Liver (tissue), 9 donors: ENCODE data around the gene ZFAND2B. TPM values are rescaled to one million over a fixed set of nuclear protein-coding genes. Genes with fewer than 3 reads are reported as not detected.

Source experiments
- DNase-seq: peaks from one replicate; pipeline ENCODE4 v3.0.0-alpha.2; 2017; ENCODE audit warnings: low spot score
- H3K27ac ChIP-seq, 2 donors: one replicate each; pipeline ENCODE4 v1.7.0; 2013; ENCODE audit warnings: inconsistent platforms in 2 of 2, low read length in 2 of 2, control low read depth in 1 of 2, low read depth in 1 of 2, mild to moderate bottlenecking in 1 of 2
- H3K27me3 ChIP-seq, 4 donors: one replicate each; pipeline versions ENCODE4 v1.6.1 to v1.7.0; 2013; ENCODE audit warnings: low read length in 3 of 4, inconsistent platforms in 1 of 4, mild to moderate bottlenecking in 1 of 4, moderate library complexity in 1 of 4; ENCODE audit not compliant: control insufficient read depth in 4 of 4, insufficient read depth in 4 of 4
- H3K36me3 ChIP-seq, 4 donors: one replicate each; pipeline versions ENCODE4 v1.6.1 to v1.7.0; 2013; ENCODE audit warnings: low read length in 3 of 4, mild to moderate bottlenecking in 3 of 4, low read depth in 1 of 4, moderate library complexity in 1 of 4; ENCODE audit not compliant: control insufficient read depth in 4 of 4, insufficient read depth in 3 of 4
- H3K4me1 ChIP-seq, 4 donors: one replicate each; pipeline versions ENCODE4 v1.6.1 to v1.7.0; 2013; ENCODE audit warnings: low read length in 3 of 4, mild to moderate bottlenecking in 3 of 4, moderate library complexity in 1 of 4; ENCODE audit not compliant: control insufficient read depth in 4 of 4, insufficient read depth in 4 of 4
- H3K4me3 ChIP-seq, 3 donors: one replicate each; pipeline versions ENCODE4 v1.6.1 to v1.7.0; 2013; ENCODE audit warnings: low read length in 3 of 3, control low read depth in 1 of 3, low read depth in 1 of 3, mild to moderate bottlenecking in 1 of 3
- H3K9ac ChIP-seq, 2 donors: one replicate each; pipeline ENCODE4 v1.7.0; 2013; ENCODE audit warnings: low read length in 2 of 2, mild to moderate bottlenecking in 2 of 2, moderate library complexity in 2 of 2, control low read depth in 1 of 2, low read depth in 1 of 2
- H3K9me3 ChIP-seq, 4 donors: one replicate each; pipeline versions ENCODE4 v1.6.1 to v1.7.0; 2013; ENCODE audit warnings: low read length in 3 of 4; ENCODE audit not compliant: control insufficient read depth in 4 of 4
- CTCF ChIP-seq: fragments of 150-350 bp; IDR thresholded peaks from 2 replicates; pipeline ENCODE4 v1.5.1; 2017; ENCODE audit warnings: improper control_type of control experiment, low read depth, low read length; ENCODE audit not compliant: missing input control
- FOXA1 ChIP-seq: IDR thresholded peaks from 2 replicates; pipeline ENCODE4 v1.6.1; 2016; ENCODE audit warnings: antibody characterized with exemption
- FOXA2 ChIP-seq: IDR thresholded peaks from 2 replicates; pipeline ENCODE4 v1.6.1; 2016; ENCODE audit warnings: antibody characterized with exemption
- GABPA ChIP-seq, 2 donors: IDR thresholded peaks in 1 of 2; conservative IDR thresholded peaks in 1 of 2; 2 replicates each; pipeline ENCODE4 v1.6.1; 2016; ENCODE audit warnings: antibody characterized with exemption in 2 of 2, mild to moderate bottlenecking in 1 of 2, moderate library complexity in 1 of 2
- HNF4A ChIP-seq, 2 donors: conservative IDR thresholded peaks; 2 replicates each; pipeline ENCODE4 v1.6.1; 2016; ENCODE audit warnings: antibody characterized with exemption in 2 of 2, mild to moderate bottlenecking in 2 of 2
- HNF4G ChIP-seq: IDR thresholded peaks from 2 replicates; pipeline ENCODE4 v1.6.1; 2016; ENCODE audit warnings: antibody characterized with exemption
- JUND ChIP-seq, 2 donors: IDR thresholded peaks; 2 replicates each; pipeline ENCODE4 v1.6.1; 2016; ENCODE audit warnings: antibody characterized with exemption in 2 of 2
- NR2F2 ChIP-seq: IDR thresholded peaks from 2 replicates; pipeline ENCODE4 v1.6.1; 2016; ENCODE audit warnings: antibody characterized with exemption
- RAD21 ChIP-seq, 2 donors: IDR thresholded peaks; 2 replicates each; pipeline ENCODE4 v1.6.1; 2016; ENCODE audit warnings: antibody characterized with exemption in 2 of 2, mild to moderate bottlenecking in 2 of 2
- RXRA ChIP-seq, 2 donors: IDR thresholded peaks; 2 replicates each; pipeline ENCODE4 v1.6.1; 2017 to 2018; ENCODE audit warnings: antibody characterized with exemption in 2 of 2, mild to moderate bottlenecking in 1 of 2
- SP1 ChIP-seq: IDR thresholded peaks from 2 replicates; pipeline ENCODE4 v1.6.1; 2018; ENCODE audit warnings: antibody characterized with exemption, mild to moderate bottlenecking
- TAF1 ChIP-seq: conservative IDR thresholded peaks from 2 replicates; pipeline ENCODE4 v1.6.1; 2016; ENCODE audit warnings: antibody characterized with exemption, mild to moderate bottlenecking
- YY1 ChIP-seq: IDR thresholded peaks from 2 replicates; pipeline ENCODE4 v1.6.1; 2016; ENCODE audit warnings: antibody characterized with exemption, mild to moderate bottlenecking
- ZBTB33 ChIP-seq: IDR thresholded peaks from 2 replicates; pipeline ENCODE4 v1.6.1; 2016; ENCODE audit warnings: antibody characterized with exemption
- WGBS: extraction: QIAGEN DNeasy Blood & Tissue Kit; methylation state at CpG from one replicate; pipeline ENCODE4 v1.1.7; 2013; 5-methylcytosine and 5-hydroxymethylcytosine counted together
- polyA plus RNA-seq, 2 donors: library from polyadenylated mRNA; stranded (reverse) in 1 of 2; unstranded in 1 of 2; fragments of 200-250 nt in 1 of 2; fragments of >200 nt in 1 of 2; fragmentation: Nextera tagmentation in 1 of 2; extraction: Ambion mirVana in 1 of 2; gene quantifications; one replicate each; pipeline versions ENCODE4 v1.2.1 to v1.2.3, GENCODE V29; 2013 to 2015
- total RNA-seq, 2 donors: library from RNA; depleted of rRNA; stranded (reverse); fragments of >200 nt; gene quantifications; one replicate each; pipeline ENCODE4 v1.2.3, GENCODE V29; 2014
- TF ChIP-seq, protein P1 (sequence below): IDR thresholded peaks from 2 replicates; pipeline ENCODE4 v1.6.1; 2016; ENCODE audit warnings: antibody characterized with exemption, mild to moderate bottlenecking
- TF ChIP-seq, protein P2 (sequence below): IDR thresholded peaks from 2 replicates; pipeline ENCODE4 v1.6.1; 2016; ENCODE audit warnings: antibody characterized with exemption
- donor health status: healthy.
- donor health status: healthy.
- donor health status: healthy.
- donor health status: healthy.
- donor health status: healthy.

Gene ZFAND2B
- total and polyA plus RNA-seq, 4 donors: 19.6 to 53.8 (median 25.8) TPM

GRCh38 chr2:219247678-219248642 is 41.4 kb downstream of the ZFAND2B start:
- H3K27ac ChIP-seq: peak overlapping the region; percentile 55 to 73
- no peak for DNase-seq
- no peak overlapping the region for H3K9ac ChIP-seq
- no peaks in the 10 kb centered on the region for H3K9me3 ChIP-seq
- no peak for TF ChIP-seq HNF4A (conservative IDR thresholded peaks at IDR 0.05)
- TF ChIP-seq, protein P1, sequence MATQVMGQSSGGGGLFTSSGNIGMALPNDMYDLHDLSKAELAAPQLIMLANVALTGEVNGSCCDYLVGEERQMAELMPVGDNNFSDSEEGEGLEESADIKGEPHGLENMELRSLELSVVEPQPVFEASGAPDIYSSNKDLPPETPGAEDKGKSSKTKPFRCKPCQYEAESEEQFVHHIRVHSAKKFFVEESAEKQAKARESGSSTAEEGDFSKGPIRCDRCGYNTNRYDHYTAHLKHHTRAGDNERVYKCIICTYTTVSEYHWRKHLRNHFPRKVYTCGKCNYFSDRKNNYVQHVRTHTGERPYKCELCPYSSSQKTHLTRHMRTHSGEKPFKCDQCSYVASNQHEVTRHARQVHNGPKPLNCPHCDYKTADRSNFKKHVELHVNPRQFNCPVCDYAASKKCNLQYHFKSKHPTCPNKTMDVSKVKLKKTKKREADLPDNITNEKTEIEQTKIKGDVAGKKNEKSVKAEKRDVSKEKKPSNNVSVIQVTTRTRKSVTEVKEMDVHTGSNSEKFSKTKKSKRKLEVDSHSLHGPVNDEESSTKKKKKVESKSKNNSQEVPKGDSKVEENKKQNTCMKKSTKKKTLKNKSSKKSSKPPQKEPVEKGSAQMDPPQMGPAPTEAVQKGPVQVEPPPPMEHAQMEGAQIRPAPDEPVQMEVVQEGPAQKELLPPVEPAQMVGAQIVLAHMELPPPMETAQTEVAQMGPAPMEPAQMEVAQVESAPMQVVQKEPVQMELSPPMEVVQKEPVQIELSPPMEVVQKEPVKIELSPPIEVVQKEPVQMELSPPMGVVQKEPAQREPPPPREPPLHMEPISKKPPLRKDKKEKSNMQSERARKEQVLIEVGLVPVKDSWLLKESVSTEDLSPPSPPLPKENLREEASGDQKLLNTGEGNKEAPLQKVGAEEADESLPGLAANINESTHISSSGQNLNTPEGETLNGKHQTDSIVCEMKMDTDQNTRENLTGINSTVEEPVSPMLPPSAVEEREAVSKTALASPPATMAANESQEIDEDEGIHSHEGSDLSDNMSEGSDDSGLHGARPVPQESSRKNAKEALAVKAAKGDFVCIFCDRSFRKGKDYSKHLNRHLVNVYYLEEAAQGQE: no peak
- peak; percentile 31 for TF ChIP-seq SP1
- TF ChIP-seq TAF1: no peak
- no peak for TF ChIP-seq CTCF
- 86% methylated on average over 17 of the region's 17 CpGs for WGBS
- H3K4me3 ChIP-seq: no peak overlapping the region
- peaks cover 19 to 72% (median 58%) of the 10 kb centered on the region in 4 donors for H3K4me1 ChIP-seq
- H3K36me3 ChIP-seq: peaks cover 0 to 3% (median 0%) of the 10 kb centered on the region in 4 donors
- H3K27me3 ChIP-seq: no peaks in the 10 kb centered on the region

DNA sequence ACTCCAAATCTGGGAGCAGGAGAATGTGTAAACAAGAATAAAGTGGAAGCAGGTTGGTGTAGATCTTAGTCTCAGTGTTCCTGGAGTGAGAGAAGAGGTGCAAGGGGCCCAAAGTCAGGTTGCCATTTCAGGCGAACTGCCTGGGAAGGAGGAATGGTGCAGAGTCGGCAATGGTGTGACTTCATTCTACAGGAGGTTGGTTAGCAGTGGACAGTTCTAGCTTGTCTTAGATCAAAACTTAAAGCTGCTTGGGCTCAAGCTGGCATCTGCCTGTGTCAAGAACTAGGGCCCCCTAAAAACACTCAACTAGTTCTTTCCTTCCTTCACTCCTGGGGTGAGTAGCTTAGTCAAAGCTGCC is 42.2 kb downstream of the ZFAND2B start:
- no peaks in the 10 kb centered on the region for H3K27me3 ChIP-seq
- H3K4me1 ChIP-seq: peaks cover 20 to 73% (median 58%) of the 10 kb centered on the region in 4 donors
- 61% methylated on average over 2 of the region's 2 CpGs for WGBS
- no peaks in the 10 kb centered on the region for H3K9me3 ChIP-seq
- H3K4me3 ChIP-seq: no peak overlapping the region
- DNase-seq: no peak
- peaks cover 0 to 3% (median 0%) of the 10 kb centered on the region in 4 donors for H3K36me3 ChIP-seq
- peak overlapping the region; percentile 73 to 96 for H3K27ac ChIP-seq
- H3K9ac ChIP-seq: no peak overlapping the region
- TF ChIP-seq GABPA (IDR thresholded peaks at IDR 0.05 in 1 of 2, conservative IDR thresholded peaks at IDR 0.05 in 1 of 2): no peak
- TF ChIP-seq, protein P2, sequence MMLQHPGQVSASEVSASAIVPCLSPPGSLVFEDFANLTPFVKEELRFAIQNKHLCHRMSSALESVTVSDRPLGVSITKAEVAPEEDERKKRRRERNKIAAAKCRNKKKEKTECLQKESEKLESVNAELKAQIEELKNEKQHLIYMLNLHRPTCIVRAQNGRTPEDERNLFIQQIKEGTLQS: no peak
- no peak for TF ChIP-seq SP1
- TF ChIP-seq ZBTB33: no peak
- no peak for TF ChIP-seq FOXA1
- TF ChIP-seq JUND (IDR thresholded peaks at IDR 0.05): no peak
- TF ChIP-seq HNF4A (conservative IDR thresholded peaks at IDR 0.05): no peak
- no peak for TF ChIP-seq TAF1
- TF ChIP-seq HNF4G: no peak
- TF ChIP-seq, protein P1: no peak
- no peak for TF ChIP-seq FOXA2
- no peak for TF ChIP-seq YY1
- no peak for TF ChIP-seq RAD21 (IDR thresholded peaks at IDR 0.05)
- TF ChIP-seq CTCF: no peak
- no peak for TF ChIP-seq RXRA (IDR thresholded peaks at IDR 0.05)
- no peak for TF ChIP-seq NR2F2
